ENCODE results near the gene COL5A1.

COL5A1 gene

DNA sequence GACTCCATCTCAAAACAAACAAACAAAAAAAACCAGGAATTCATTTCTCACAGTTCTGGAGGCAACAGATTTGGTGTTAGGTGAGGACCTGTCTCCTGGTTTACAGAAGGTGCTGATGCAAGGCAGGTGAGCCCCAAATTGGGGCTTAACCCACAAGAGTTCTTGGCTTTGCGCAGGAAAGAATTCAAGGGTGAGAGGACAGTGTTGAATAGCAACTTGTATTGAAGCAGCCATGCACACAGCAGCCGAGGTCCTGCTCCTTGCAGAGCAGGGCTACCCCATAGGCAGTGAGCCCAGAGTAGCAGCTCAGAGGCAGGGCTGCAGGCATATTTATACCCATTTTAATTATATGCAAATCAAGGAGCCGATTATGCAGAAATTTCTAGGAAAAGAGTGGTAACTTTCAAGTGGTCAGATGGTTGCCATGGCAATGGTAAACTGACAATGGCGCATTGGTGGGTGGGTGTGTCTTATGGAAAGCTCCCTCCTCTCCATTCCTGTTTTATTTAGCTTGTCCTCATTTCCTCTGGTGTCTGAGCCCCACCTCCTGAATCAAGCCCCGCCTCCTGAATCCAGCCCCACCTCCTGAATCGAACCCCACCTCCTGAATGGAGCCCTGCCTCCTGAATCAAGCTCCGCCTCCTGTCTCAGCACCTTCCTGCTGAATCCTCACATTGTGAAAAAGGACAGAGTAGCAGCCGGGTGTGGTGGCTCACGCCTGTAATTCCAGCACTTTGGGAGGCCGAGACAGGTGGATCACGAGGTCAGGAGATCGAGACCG is 34.5 kb upstream of the COL5A1 start:
- no peak for DNase-seq (ENCODE audit: low read depth in 1 of 2, low spot score in 1 of 2)

DNA sequence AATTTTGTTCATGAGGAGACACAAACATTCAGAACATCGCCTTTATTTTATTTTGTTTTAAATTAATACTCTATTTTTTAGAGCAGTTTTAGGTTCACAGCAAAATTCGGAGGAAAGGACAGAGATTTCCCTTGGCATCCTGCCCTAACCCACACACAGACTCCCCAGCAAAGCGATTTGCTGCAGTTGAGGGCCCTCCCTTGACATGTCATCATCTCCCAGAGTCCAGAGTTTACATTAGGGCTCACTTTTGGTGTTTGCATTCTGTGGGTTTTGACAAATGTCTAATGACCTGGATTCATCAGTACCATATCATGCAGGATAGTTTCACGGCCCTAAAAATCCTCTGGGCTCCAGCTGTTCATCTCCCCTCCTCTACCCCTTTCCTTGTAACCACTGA is 33.6 kb upstream of the COL5A1 start:
- no peak for DNase-seq (ENCODE audit: low read depth in 1 of 2, low spot score in 1 of 2)

GRCh38 chr9:134611046-134611445 is 30.6 kb upstream of the COL5A1 start:
- DNase-seq (ENCODE audit: low read depth in 1 of 2, low spot score in 1 of 2) = no peak

DNA sequence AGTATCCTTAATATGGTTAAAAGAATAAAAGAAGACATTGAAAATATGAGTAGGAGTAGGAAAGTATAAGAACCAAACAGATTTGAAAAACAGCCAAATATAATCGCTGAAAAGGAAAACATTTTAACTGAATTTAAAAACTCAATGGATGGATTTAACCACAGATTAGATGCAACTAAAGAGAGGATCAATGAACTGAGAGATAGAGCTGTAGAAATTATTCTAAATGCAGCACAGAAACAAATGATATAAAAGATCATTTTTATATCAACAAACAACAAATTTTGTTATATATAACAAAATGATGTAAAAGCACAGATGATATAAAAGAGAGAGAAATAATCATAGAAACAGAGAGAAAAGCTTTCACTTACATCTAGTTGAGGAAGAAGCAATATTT is 29.3 kb upstream of the COL5A1 start:
- no peak for DNase-seq (ENCODE audit: low read depth in 1 of 2, low spot score in 1 of 2)

- no peak for DNase-seq (ENCODE audit: low read depth in 1 of 2, low spot score in 1 of 2)
Measured at GRCh38 chr9:134612715-134613114, 28.9 kb upstream of the COL5A1 start.

GRCh38 chr9:134614256-134614655 is 27.3 kb upstream of the COL5A1 start:
- no peak for DNase-seq (ENCODE audit: low read depth in 1 of 2, low spot score in 1 of 2)

DNA sequence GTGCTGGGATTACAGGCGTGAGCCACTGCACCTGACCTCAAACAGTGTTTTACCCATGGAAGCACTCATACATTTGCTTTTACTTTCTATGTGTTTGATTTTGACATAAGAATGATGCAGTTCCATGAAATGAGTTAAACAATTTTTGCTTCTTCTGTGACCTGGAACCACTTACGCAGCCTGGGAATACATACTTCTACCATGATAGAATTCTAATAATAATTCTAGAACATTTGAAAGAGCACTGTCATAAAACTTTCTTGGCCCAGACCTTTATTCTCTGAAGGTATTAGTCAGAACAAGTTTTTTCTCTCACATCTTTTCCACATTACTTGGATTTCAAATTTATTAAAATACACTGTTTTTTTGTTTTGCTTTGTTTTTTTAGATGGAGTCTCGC is 25.3 kb upstream of the COL5A1 start:
- DNase-seq (ENCODE audit: low read depth in 1 of 2, low spot score in 1 of 2) = no peak

DNA sequence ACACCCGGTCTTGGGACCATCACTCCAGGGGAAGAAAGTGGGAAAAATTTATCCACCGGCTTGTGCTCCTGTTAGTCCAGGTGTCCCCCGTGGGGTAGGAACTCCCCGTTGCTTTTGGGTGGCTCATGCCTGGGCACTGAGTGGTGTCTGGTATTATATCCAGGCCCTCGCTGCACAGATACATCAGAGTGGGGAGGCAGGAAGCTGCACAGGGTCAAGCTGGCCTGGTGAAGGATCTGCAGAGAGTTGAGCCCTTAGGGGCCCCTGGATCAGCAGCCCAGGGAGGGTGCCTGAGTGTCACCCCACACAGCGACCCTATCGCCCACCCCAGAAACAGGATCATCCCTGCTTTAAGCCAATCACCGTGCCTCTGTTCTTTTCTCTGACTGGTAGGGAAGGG is 24.4 kb upstream of the COL5A1 start:
- no peak for DNase-seq (ENCODE audit: low read depth in 1 of 2, low spot score in 1 of 2)

GRCh38 chr9:134617836-134618162 is 23.8 kb upstream of the COL5A1 start:
- no peak for DNase-seq (ENCODE audit: low read depth in 1 of 2, low spot score in 1 of 2)

GRCh38 chr9:134618163-134618832 is 23.3 kb upstream of the COL5A1 start:
- DNase-seq (ENCODE audit: low read depth in 1 of 2, low spot score in 1 of 2) = no peak

DNA sequence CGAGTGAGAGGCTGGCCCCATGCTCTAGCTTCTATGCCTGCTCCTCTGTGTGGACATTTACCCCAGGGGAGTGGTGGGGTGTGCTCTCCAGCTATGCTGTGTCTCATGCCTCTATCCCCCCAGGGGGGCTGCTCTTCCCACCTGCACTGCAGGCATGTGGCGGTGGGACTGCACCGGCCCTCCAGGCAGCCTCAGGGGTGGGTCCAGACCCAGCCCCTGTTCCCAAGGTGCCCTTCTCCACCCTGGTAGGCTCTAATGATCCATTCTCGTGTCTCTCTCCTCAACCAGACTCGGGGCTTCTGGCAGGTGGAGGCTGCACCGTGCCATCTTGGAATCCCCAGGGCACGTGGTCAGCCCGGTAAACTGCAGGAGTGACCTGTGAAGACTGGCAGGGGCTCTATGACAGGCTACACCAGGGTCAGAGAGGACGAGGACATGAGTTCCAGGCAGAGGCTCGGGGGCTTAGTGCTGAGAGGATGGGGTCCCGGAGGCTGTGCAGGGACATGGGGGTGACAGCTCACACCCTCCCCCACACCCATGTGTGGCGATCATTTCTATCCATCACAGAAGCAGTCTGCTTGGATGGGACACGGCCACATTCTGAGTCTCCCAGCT is 22.7 kb upstream of the COL5A1 start:
- no peak for DNase-seq (ENCODE audit: low read depth in 1 of 2, low spot score in 1 of 2)

- DNase-seq (ENCODE audit: low read depth in 1 of 2, low spot score in 1 of 2) = no peak
Measured at GRCh38 chr9:134619448-134619982, 22.1 kb upstream of the COL5A1 start.

DNA sequence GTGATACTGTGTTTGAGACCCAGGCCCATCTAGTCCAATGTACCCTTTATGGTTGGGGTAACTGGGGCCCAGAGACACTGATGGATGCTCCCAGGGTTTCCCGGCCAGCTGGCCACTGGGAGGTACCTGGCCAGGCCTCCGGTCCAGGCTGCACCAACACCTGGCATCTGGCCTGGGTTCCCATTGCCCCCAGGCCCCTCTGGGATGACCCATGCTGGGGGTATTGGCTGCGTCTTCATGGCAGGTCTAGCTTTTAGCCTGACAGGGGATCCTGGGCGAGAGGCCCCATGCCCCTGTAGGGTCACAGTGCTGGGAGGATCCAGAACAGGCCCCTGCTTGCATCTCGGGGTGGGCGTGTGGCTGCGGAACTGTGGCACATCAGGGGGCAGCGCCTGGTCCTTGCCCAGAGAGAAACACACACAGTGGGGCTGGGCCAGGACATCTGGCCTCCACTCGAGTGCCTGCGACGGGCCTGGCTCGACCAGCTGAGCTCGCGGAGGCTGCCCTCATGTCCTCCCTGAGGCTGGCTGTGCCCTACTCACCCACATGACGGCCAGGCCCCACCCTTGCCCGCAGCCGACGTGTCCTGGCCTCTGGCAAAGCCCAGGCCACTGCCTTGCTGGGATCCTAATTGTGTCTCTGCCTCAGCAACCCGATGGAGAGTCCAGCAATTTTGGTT is 21.5 kb upstream of the COL5A1 start:
- DNase-seq (ENCODE audit: low read depth in 1 of 2, low spot score in 1 of 2) = no peak

DNA sequence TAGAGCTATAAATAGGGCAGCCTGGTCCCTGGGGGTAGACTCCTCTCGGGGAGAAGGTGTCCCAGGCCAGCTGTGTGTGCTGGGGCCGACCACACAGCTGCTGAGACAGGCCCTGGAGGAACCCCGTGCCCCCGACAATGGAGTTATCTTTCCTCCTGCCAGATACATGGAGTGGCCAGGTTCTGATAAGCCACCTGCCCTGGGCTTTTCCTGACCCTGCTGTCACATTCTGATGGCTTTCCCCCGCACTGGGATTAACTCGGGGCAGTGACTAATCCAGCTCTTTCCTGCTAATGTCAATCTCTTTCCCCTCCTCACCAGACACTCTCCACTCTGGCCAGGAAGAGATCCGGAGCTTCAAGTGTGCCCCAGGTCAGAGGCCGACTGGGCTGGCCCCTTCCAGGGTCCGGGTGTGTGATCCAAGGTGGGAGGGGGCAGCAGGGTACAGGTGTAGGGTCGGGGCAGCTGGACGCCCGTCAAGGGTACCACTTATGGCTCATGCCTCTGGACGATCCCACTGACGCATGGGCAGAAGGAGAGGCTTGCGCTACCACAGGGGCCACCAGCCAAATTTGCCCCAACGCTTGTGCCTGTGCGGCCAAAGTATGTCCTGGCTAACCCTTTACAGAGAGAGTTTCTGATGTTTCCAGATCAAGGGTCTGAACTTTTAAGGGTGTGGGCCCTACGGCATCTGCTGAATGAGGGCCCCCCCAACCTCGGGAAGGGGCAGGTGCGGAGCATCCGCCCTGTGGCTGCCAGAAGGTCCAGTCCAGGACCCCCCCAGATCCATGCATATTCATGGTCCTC is 20.6 kb upstream of the COL5A1 start:
- no peak for DNase-seq (ENCODE audit: low read depth in 1 of 2, low spot score in 1 of 2)

DNA sequence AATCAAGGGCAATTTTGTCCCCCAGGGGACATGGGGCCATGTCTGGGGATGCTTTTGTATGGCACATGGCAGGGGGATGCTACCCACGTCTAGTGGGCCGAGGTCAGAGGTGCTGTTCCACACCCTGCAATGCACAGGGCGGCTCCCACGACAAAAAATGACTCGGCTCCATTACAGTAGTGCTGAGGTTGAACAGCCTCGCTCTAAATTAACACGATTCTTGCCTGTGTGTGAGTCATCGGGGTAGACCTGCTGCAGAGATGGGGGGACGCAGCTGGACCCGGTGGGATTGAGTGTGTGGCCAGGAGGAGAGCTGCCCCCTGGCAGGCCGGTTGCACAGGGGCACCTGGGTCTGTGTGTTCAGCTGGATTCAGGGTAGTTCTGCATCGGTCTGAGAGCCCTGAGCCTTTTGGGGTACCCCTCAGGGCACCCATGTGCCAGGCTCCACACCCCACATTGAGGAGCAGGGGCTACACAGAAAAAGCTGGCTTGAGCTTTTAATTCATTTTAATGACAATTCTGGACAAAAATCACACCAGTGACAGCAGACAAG is 20.0 kb upstream of the COL5A1 start:
- no peak for DNase-seq (ENCODE audit: low read depth in 1 of 2, low spot score in 1 of 2)

GRCh38 chr9:134622896-134623257 is 18.7 kb upstream of the COL5A1 start:
- no peak for DNase-seq (ENCODE audit: low read depth in 1 of 2, low spot score in 1 of 2)

DNA sequence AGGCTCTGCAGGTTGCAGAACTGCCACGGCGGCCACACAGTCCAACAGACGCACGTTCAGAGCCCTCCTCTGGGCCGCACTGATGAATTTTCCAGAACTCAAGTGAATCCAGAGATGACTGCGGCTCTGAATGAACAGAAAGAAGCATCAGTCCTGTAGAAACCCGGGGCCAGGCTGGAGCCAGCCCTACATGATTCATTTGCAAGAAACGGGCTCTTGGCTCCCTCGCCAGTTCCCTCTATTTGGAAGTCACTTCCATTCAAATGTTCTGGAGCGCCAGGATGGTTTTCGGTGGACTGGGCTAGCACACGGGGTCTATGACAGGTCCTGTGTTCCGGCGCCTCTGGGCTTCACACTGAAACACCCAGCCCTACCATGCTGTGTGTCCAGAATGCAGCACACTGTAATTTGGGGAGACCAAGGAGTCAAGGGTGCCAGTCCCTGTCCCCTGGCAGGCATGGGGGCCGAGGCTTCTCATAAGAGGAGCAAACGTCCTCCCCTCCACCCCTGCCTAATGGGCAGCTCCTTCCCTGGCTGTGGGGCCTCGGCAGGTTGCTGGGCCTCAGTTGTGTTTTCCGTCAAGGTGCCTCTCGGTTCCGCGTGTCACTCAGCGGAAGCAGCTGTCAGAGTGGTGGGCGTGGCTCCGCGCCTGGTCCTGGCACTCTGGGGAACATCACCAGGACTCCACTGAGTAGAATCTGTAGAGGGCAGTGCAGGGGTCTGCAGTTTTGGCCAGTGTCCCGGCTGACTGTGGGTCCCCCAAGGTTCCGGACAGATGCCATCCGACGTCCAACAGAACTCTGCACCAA is 18.1 kb upstream of the COL5A1 start:
- no peak for DNase-seq (ENCODE audit: low read depth in 1 of 2, low spot score in 1 of 2)

DNA sequence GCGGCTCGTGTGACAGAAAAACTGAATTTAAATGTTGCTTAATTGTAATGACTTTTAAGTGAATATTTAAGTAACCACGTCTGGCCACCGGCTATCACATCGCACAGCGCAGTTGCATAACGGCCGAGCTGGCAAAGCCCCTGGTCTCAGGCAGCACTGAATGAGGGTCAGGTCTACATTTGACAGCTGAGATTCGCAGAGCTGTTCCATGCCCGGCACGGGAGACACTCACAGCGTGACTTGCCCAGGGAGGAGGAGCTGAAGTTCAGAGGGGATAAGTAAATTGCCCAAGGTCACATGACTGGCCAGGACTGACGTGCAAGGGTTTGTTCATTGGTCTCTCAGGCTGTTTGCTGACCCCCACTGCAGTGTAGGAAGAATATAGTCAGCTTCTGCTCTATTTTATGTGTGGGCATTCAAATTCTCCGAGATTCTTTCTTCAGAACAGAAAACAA is 17.4 kb upstream of the COL5A1 start:
- DNase-seq (ENCODE audit: low read depth in 1 of 2, low spot score in 1 of 2) = no peak

DNA sequence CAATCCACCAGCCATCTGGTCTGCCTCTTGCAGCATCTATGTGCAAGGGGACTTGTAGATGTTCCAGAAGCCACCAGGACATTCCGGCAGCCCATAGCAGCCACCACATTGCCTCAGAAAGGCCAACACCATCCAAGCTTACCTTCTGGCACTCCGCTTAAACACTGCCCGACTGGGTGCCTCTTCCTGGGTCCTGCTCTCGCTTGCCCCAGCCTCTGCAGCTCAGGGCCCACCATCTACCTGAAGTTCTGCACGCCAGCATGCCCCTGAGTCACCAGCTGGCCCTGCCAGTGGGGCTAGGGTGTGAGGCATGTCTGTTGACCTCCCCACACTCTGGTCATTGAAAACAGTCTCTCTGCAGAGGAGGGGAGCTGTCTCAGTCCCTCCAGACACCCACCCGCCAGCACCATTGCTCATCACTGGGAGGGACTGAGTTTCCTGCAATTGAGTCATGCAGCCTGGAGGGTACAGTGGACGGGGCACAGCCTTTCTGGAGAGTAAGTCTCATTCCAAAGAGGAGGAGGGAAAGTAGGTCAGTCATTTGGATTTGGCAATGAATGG is 16.9 kb upstream of the COL5A1 start:
- no peak for DNase-seq (ENCODE audit: low read depth in 1 of 2, low spot score in 1 of 2)
